ENCODE results near the gene KRT14. TPM values are rescaled to one million over a fixed set of nuclear protein-coding genes. Genes with fewer than 3 reads are reported as not detected.

The KRT14 gene
- polyA plus RNA-seq, 1 experiment = 0.11 TPM

- TF ChIP-seq, protein P1, sequence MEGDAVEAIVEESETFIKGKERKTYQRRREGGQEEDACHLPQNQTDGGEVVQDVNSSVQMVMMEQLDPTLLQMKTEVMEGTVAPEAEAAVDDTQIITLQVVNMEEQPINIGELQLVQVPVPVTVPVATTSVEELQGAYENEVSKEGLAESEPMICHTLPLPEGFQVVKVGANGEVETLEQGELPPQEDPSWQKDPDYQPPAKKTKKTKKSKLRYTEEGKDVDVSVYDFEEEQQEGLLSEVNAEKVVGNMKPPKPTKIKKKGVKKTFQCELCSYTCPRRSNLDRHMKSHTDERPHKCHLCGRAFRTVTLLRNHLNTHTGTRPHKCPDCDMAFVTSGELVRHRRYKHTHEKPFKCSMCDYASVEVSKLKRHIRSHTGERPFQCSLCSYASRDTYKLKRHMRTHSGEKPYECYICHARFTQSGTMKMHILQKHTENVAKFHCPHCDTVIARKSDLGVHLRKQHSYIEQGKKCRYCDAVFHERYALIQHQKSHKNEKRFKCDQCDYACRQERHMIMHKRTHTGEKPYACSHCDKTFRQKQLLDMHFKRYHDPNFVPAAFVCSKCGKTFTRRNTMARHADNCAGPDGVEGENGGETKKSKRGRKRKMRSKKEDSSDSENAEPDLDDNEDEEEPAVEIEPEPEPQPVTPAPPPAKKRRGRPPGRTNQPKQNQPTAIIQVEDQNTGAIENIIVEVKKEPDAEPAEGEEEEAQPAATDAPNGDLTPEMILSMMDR (IDR thresholded peaks at IDR 0.05; ENCODE audit: insufficient read depth, low read depth, low read length) = no peak
- ChIA-PET CTCF (interaction anchor here (1.2 to 1.7 kb wide), 3 partner anchors 11 to 111 kb away, joined by 3 to 9 read pairs (median 6); no protein-coding TSS in a partner anchor), POLR2A (no interaction called here)
- no peaks in the 10 kb centered on the region for H3K27me3 ChIP-seq (ENCODE audit: control insufficient read depth, insufficient read depth, low read length)
- DNase-seq (ENCODE audit: low read depth) = no peak
- no peaks in the 10 kb centered on the region for H3K36me3 ChIP-seq (ENCODE audit: control insufficient read depth, insufficient read depth, low read length)
- H3K4me3 ChIP-seq (ENCODE audit: low read depth, low read length) = no peak overlapping the region
These were observed 48.7 kb downstream of the KRT14 start for GRCh38 chr17:41537990-41538389.

- ChIA-PET CTCF (interaction anchor here (1.0 to 1.7 kb wide), 4 partner anchors 12 to 125 kb away, joined by 3 to 9 read pairs (median 4); no protein-coding TSS in a partner anchor), POLR2A (no interaction called here)
- DNase-seq (ENCODE audit: low read depth) = no peak
- Histone ChIP-seq H3K4me3 (ENCODE audit: low read depth, low read length) (no peak overlapping the region), H3K27me3 (ENCODE audit: control insufficient read depth, insufficient read depth, low read length) (no peaks in the 10 kb centered on the region), H3K36me3 (ENCODE audit: control insufficient read depth, insufficient read depth, low read length) (no peaks in the 10 kb centered on the region)
- TF ChIP-seq, protein P1 (IDR thresholded peaks at IDR 0.05; ENCODE audit: insufficient read depth, low read depth, low read length) = no peak
These were observed 49.1 kb downstream of the KRT14 start for GRCh38 chr17:41537614-41537954.

GRCh38 chr17:41536741-41537613 is 49.7 kb downstream of the KRT14 start:
- TF ChIP-seq, protein P1 (IDR thresholded peaks at IDR 0.05; ENCODE audit: insufficient read depth, low read depth, low read length) = no peak
- CTCF ChIA-PET = interaction anchor here (1.0 to 1.4 kb wide), 4 partner anchors 12 to 126 kb away, joined by 3 to 9 read pairs (median 4); no protein-coding TSS in a partner anchor
- POLR2A ChIA-PET = interaction anchor here (0.7 kb wide), 1 partner anchor 74 kb away, joined by 5 read pairs; no protein-coding TSS in a partner anchor

GRCh38 chr17:41535764-41536481 is 50.8 kb downstream of the KRT14 start:
- H3K36me3 ChIP-seq (ENCODE audit: control insufficient read depth, insufficient read depth, low read length) = no peaks in the 10 kb centered on the region
- ChIA-PET CTCF (interaction anchor here (1.4 kb wide), 1 partner anchor 13 kb away, joined by 9 read pairs; no protein-coding TSS in a partner anchor), POLR2A (no interaction called here)
- TF ChIP-seq, protein P1 (IDR thresholded peaks at IDR 0.05; ENCODE audit: insufficient read depth, low read depth, low read length) = no peak
- DNase-seq (ENCODE audit: low read depth) = no peak
- no peaks in the 10 kb centered on the region for H3K27me3 ChIP-seq (ENCODE audit: control insufficient read depth, insufficient read depth, low read length)
- H3K4me3 ChIP-seq (ENCODE audit: low read depth, low read length) = no peak overlapping the region

More at GRCh38 chr17:41536741-41537613, 49.7 kb downstream of the KRT14 start:
- Histone ChIP-seq H3K27me3 (ENCODE audit: control insufficient read depth, insufficient read depth, low read length) (no peaks in the 10 kb centered on the region), H3K36me3 (ENCODE audit: control insufficient read depth, insufficient read depth, low read length) (no peaks in the 10 kb centered on the region), H3K4me3 (ENCODE audit: low read depth, low read length) (no peak overlapping the region)
- no peak for DNase-seq (ENCODE audit: low read depth)
